K562 (cell line): ENCODE measurements around the gene PSMB7. TPM values are rescaled to one million over a fixed set of nuclear protein-coding genes. Genes with fewer than 3 reads are reported as not detected.

Experiments
- CTCF ChIP-seq, 3 experiments: IDR thresholded peaks in 2 of 3; conservative IDR thresholded peaks in 1 of 3; 2 replicates each; pipeline ENCODE4 v1.5.1; 2011 to 2012; ENCODE audit warnings: low read length in 3 of 3, mild to moderate bottlenecking in 3 of 3, control low read depth in 2 of 3, improper control_type of control experiment in 1 of 3, inconsistent platforms in 1 of 3, low read depth in 1 of 3, mixed read lengths in 1 of 3, moderate library complexity in 1 of 3; ENCODE audit not compliant: insufficient read depth in 2 of 3
- ETV1 ChIP-seq: fragments of 450-650 bp; conservative IDR thresholded peaks from 2 replicates; pipeline ENCODE4 v1.6.1; 2016; ENCODE audit warnings: missing genetic modification characterization, control low read depth, low read depth, missing compliant biosample characterization
- NFE2 ChIP-seq: IDR thresholded peaks from 2 replicates; pipeline ENCODE4 v1.6.1; 2014; ENCODE audit warnings: antibody characterized with exemption, low read depth
- TAF1 ChIP-seq: IDR thresholded peaks from 2 replicates; pipeline ENCODE4 v1.6.1; 2011; ENCODE audit warnings: mild to moderate bottlenecking, low read length, moderate library complexity; ENCODE audit not compliant: insufficient read depth, control insufficient read depth, severe bottlenecking; ENCODE audit errors: extremely low read depth
- THRAP3 ChIP-seq: fragments of 450-650 bp; IDR thresholded peaks from 2 replicates; pipeline ENCODE4 v1.6.1; 2016; ENCODE audit warnings: mild to moderate bottlenecking, inconsistent platforms, borderline replicate concordance
- ZBTB2 ChIP-seq: fragments of 450-650 bp; IDR thresholded peaks from 2 replicates; pipeline ENCODE4 v1.6.1; 2016; ENCODE audit warnings: antibody characterized with exemption
- polyA plus RNA-seq, 8 experiments: library from polyadenylated mRNA; depleted of rRNA in 4 of 8; stranded (reverse) in 5 of 8; unstranded in 3 of 8; fragments of >200 nt; fragmentation: Nextera tagmentation in 2 of 8; fragmentation: Illumina TruSeq in 1 of 8; extraction: Ambion mirVana in 2 of 8; extraction: Trizol in 1 of 8; gene quantifications; 2 replicates each; pipeline versions ENCODE4 v1.2.1 to v1.2.3, GENCODE V29; 2011 to 2014; ENCODE audit warnings: inconsistent platforms in 1 of 8, missing spikeins in 1 of 8
- total RNA-seq, 7 experiments: library from RNA; depleted of rRNA in 6 of 7; stranded (reverse); fragments of >200 nt in 6 of 7; fragmentation: Illumina TruSeq in 2 of 7; extraction: Trizol in 2 of 7; gene quantifications; 2 replicates each; pipeline versions ENCODE4 v1.2.1 to v1.2.3, GENCODE V29; 2011 to 2021; ENCODE audit warnings: low replicate concordance in 1 of 7
- TF ChIP-seq, protein P1 (sequence below): sonication (generic); formaldehyde crosslinking; IDR thresholded peaks from 2 replicates; pipeline ENCODE4 v1.8.0; 2023; ENCODE audit warnings: missing genetic modification reagents, mild to moderate bottlenecking, borderline replicate concordance

The PSMB7 gene
- total and polyA plus RNA-seq, 9 of the 15 experiments (the other 6 are each of a cell fraction or from before 2014, with no cell fraction given), result 321 to 978 (median 407) TPM

GRCh38 chr9:124325816-124326215 lies 89.4 kb downstream of the PSMB7 start (continued):
- TF ChIP-seq TAF1 (no peak), THRAP3 (no peak), NFE2 (no peak), ETV1 (tag) (no peak), ZBTB2 (no peak), CTCF (IDR thresholded peaks at IDR 0.05 in 2 of 3, conservative IDR thresholded peaks at IDR 0.05 in 1 of 3; ENCODE audit: insufficient read depth in 2 of 3, low read depth in 1 of 3, low read length in 3 of 3) (no peak)
- TF ChIP-seq, protein P1, sequence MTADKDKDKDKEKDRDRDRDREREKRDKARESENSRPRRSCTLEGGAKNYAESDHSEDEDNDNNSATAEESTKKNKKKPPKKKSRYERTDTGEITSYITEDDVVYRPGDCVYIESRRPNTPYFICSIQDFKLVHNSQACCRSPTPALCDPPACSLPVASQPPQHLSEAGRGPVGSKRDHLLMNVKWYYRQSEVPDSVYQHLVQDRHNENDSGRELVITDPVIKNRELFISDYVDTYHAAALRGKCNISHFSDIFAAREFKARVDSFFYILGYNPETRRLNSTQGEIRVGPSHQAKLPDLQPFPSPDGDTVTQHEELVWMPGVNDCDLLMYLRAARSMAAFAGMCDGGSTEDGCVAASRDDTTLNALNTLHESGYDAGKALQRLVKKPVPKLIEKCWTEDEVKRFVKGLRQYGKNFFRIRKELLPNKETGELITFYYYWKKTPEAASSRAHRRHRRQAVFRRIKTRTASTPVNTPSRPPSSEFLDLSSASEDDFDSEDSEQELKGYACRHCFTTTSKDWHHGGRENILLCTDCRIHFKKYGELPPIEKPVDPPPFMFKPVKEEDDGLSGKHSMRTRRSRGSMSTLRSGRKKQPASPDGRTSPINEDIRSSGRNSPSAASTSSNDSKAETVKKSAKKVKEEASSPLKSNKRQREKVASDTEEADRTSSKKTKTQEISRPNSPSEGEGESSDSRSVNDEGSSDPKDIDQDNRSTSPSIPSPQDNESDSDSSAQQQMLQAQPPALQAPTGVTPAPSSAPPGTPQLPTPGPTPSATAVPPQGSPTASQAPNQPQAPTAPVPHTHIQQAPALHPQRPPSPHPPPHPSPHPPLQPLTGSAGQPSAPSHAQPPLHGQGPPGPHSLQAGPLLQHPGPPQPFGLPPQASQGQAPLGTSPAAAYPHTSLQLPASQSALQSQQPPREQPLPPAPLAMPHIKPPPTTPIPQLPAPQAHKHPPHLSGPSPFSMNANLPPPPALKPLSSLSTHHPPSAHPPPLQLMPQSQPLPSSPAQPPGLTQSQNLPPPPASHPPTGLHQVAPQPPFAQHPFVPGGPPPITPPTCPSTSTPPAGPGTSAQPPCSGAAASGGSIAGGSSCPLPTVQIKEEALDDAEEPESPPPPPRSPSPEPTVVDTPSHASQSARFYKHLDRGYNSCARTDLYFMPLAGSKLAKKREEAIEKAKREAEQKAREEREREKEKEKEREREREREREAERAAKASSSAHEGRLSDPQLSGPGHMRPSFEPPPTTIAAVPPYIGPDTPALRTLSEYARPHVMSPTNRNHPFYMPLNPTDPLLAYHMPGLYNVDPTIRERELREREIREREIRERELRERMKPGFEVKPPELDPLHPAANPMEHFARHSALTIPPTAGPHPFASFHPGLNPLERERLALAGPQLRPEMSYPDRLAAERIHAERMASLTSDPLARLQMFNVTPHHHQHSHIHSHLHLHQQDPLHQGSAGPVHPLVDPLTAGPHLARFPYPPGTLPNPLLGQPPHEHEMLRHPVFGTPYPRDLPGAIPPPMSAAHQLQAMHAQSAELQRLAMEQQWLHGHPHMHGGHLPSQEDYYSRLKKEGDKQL (CRISPR knock-in tag), result no peak
